A673 (cell line): ENCODE results near the gene SPTLC3. TPM values are rescaled to one million over a fixed set of nuclear protein-coding genes. Genes with fewer than 3 reads are reported as not detected.

Source experiments
- BruUV-seq: library from RNA; stranded (reverse); fragments of 400-500 nt; replicated peaks from 2 replicates; lab custom pipeline; 2021; lab: Mats Ljungman, UMichigan
- CTCF ChIA-PET: fragments of 300-600 bp; sonication (Branson Sonifier 250); formaldehyde crosslinking; loops from one replicate; lab custom pipeline; 2022; ENCODE audit warnings: antibody characterized with exemption; lab: Charles Lee
- POLR2A ChIA-PET: fragments of 300-600 bp; sonication (Branson Sonifier 250); formaldehyde crosslinking; loops from one replicate; lab custom pipeline; 2022; ENCODE audit warnings: antibody characterized with exemption; ENCODE audit not compliant: low non-redundant PET; lab: Charles Lee
- DNase-seq: peaks from one replicate; pipeline ENCODE4 v3.0.0-alpha.2; 2015; ENCODE audit warnings: low spot score
- H3K27ac ChIP-seq: fragments of 200-600 bp; sonication (generic); 2 replicates; pipeline ENCODE4 v1.5.1; 2016; ENCODE audit warnings: mixed run types, low read depth, mild to moderate bottlenecking, mixed read lengths, antibody characterized with exemption, low read length; ENCODE audit not compliant: poor library complexity, severe bottlenecking
- H3K27me3 ChIP-seq: fragments of 200-600 bp; sonication (generic); replicated peaks from 2 replicates; pipeline ENCODE4 v1.6.1; 2017; ENCODE audit warnings: mixed run types, low read depth, mild to moderate bottlenecking, mixed read lengths, antibody characterized with exemption, low read length; ENCODE audit not compliant: insufficient read depth, poor library complexity
- H3K36me3 ChIP-seq: fragments of 200-600 bp; sonication (generic); 2 replicates; pipeline ENCODE4 v1.6.1; 2016; ENCODE audit warnings: mixed run types, mild to moderate bottlenecking, mixed read lengths, antibody characterized with exemption, low read length; ENCODE audit not compliant: insufficient read depth, poor library complexity, severe bottlenecking
- H3K4me1 ChIP-seq: fragments of 200-600 bp; sonication (generic); 2 replicates; pipeline ENCODE4 v1.6.1; 2017; ENCODE audit warnings: mixed run types, mild to moderate bottlenecking, mixed read lengths, antibody characterized with exemption, low read length; ENCODE audit not compliant: insufficient read depth, poor library complexity, severe bottlenecking
- H3K4me3 ChIP-seq: fragments of 200-600 bp; sonication (generic); 2 replicates; pipeline ENCODE4 v1.5.1; 2016; ENCODE audit warnings: low read depth, mixed run types, mild to moderate bottlenecking, mixed read lengths, low read length; ENCODE audit not compliant: poor library complexity, severe bottlenecking
- H3K9me3 ChIP-seq: fragments of 200-600 bp; sonication (generic); 2 replicates; pipeline ENCODE4 v1.6.1; 2016; ENCODE audit warnings: mixed run types, low read depth, mild to moderate bottlenecking, mixed read lengths, antibody characterized with exemption, low read length; ENCODE audit not compliant: poor library complexity, severe bottlenecking
- EZH2 ChIP-seq: fragments of 200-600 bp; sonication (generic); IDR thresholded peaks from 2 replicates; pipeline ENCODE4 v1.6.1; 2017; ENCODE audit warnings: borderline replicate concordance, low read depth, mild to moderate bottlenecking, mixed read lengths, antibody characterized with exemption, low read length; ENCODE audit not compliant: poor library complexity, severe bottlenecking
- intact Hi-C: fragments of 100-400 bp; cut with micrococcal nuclease; formaldehyde crosslinking; loops from one replicate; pipeline ENCODE4 v1.10.0; 2022; ENCODE audit not compliant: unreplicated experiment
- total RNA-seq: library from RNA; stranded (reverse); gene quantifications from 2 replicates; pipeline ENCODE4 v1.2.3, GENCODE V29; 2021
- TF ChIP-seq, protein P1 (sequence below): fragments of 300-800, 200-600 bp; sonication (generic); conservative IDR thresholded peaks from 2 replicates; pipeline ENCODE4 v1.5.1; 2017; ENCODE audit warnings: low read depth, mild to moderate bottlenecking, antibody characterized with exemption, low read length, moderate library complexity, mixed read lengths

The SPTLC3 gene
- total RNA-seq, 1 experiment from 2014 or later, result 0.06 TPM

DNA sequence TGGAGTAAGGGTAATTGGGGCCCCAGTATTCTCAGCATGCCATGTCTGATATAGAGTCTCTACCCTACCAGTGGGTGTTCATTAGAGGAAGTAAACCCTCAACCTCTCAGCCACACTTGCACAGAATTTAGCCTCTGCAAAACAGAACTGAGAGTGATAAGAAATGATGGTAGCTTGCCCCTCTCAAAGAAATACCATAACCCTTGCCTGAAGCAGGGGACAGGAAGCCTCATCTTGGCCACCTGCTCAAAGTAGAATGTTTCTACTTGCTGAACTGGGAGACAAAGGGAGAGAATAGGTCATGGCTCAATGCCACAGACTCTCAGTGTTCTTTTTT lies 33.7 kb downstream of the SPTLC3 start:
- no peak overlapping the region for H3K27ac ChIP-seq
- H3K27me3 ChIP-seq, result no peaks in the 10 kb centered on the region
- intact Hi-C loops, result no loop called here
- ChIA-PET CTCF (no interaction called here), POLR2A (no interaction called here)
- no peaks in the 10 kb centered on the region for H3K9me3 ChIP-seq
- TF ChIP-seq EZH2, result no peak
- TF ChIP-seq, protein P1, sequence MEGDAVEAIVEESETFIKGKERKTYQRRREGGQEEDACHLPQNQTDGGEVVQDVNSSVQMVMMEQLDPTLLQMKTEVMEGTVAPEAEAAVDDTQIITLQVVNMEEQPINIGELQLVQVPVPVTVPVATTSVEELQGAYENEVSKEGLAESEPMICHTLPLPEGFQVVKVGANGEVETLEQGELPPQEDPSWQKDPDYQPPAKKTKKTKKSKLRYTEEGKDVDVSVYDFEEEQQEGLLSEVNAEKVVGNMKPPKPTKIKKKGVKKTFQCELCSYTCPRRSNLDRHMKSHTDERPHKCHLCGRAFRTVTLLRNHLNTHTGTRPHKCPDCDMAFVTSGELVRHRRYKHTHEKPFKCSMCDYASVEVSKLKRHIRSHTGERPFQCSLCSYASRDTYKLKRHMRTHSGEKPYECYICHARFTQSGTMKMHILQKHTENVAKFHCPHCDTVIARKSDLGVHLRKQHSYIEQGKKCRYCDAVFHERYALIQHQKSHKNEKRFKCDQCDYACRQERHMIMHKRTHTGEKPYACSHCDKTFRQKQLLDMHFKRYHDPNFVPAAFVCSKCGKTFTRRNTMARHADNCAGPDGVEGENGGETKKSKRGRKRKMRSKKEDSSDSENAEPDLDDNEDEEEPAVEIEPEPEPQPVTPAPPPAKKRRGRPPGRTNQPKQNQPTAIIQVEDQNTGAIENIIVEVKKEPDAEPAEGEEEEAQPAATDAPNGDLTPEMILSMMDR, result no peak
- no peak for DNase-seq
- BruUV-seq, result no TSS peak
- H3K4me1 ChIP-seq, result no peaks in the 10 kb centered on the region
- H3K36me3 ChIP-seq, result no peaks in the 10 kb centered on the region
- no peak overlapping the region for H3K4me3 ChIP-seq

DNA sequence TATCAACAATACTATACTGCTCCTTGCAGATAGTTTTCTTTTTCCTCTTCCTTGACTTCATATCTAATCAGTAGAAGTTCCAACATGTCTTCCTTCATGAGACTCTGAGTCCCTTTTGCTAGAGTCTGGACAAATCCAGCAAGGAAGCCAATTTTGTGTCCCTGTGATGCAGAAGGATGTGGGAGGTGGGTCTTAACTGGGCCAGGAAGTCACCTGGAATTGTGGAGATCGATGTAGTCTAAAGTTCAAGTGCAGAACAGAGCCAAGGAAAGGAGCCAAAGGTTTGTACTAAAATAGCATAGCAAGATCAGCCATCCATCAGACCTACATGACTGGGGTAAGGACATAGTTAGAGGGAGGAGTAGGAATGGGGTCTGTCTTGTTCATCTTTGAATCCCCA lies 37.6 kb downstream of the SPTLC3 start:
- Histone ChIP-seq H3K27me3 (peaks cover 6% of the 10 kb centered on the region), H3K4me1 (no peaks in the 10 kb centered on the region), H3K27ac (no peak overlapping the region), H3K4me3 (no peak overlapping the region), H3K9me3 (no peaks in the 10 kb centered on the region), H3K36me3 (no peaks in the 10 kb centered on the region)
- no peak for TF ChIP-seq EZH2
- TF ChIP-seq, protein P1, result no peak
- intact Hi-C loops, result no loop called here
- ChIA-PET POLR2A (interaction anchor here (0.6 kb wide), 1 partner anchor 131 kb away, joined by 3 read pairs; no protein-coding TSS in a partner anchor), CTCF (no interaction called here)
- no peak for DNase-seq
- BruUV-seq, result no TSS peak

DNA sequence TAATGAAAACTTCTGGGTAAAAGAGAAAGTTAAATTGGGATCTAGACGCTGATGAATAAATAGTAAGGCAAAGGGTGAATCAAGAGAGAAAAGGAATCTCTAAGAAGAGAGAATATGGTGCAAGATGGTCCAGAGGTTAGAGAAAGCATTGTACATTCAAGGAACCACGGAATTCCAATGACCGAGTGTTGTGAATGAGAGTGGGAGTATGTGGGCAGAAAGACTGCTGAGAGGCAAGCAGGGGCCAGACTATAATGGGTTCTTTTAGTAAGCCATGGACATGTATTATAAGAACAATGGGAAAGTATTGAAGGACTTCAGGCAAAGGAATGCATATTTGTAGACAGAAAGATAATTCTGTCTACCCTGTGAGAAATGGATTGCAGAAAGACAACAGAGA lies 45.2 kb downstream of the SPTLC3 start:
- Histone ChIP-seq H3K4me1 (no peaks in the 10 kb centered on the region), H3K9me3 (no peaks in the 10 kb centered on the region), H3K4me3 (no peak overlapping the region), H3K27ac (no peak overlapping the region), H3K27me3 (no peaks in the 10 kb centered on the region), H3K36me3 (no peaks in the 10 kb centered on the region)
- intact Hi-C loops, result no loop called here
- no peak for TF ChIP-seq EZH2
- TF ChIP-seq, protein P1, result no peak
- BruUV-seq, result no TSS peak
- DNase-seq, result no peak
- CTCF ChIA-PET, result no interaction called here
- POLR2A ChIA-PET, result no interaction called here
